Measurements from ENCODE around the gene FAM228B.
A peak's percentile ranks its signal among the peaks of the same experiment; 100 is the strongest.
"Not testable (repeated sequence)": the region's sequence is repeated elsewhere in the genome, so short reads cannot be mapped to it uniquely, and the experiment has no call there.

FAM228B gene

DNA sequence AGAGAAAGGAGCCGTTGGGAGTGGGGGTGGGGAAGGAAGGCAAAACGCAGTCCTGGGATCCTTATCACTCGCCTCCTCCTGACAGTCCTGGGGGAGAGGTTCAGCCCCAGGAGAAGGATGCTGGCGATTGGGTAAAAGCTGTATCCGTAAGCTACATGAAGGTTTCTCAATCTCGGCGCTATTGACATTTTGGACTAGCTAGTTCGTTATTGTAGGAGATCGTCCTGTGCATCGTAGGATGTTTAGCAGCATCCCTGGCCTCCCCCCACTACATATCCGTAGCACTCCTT is 38.1 kb upstream of the FAM228B start:
- DNase-seq (ENCODE audit: low read depth in 1 of 2, low spot score in 1 of 2): no peak
- no peak for TF ChIP-seq SPI1 (IDR thresholded peaks at IDR 0.05; ENCODE audit: borderline replicate concordance, low read depth)
- TF ChIP-seq REST (IDR thresholded peaks at IDR 0.05; ENCODE audit: insufficient replicate concordance, low read depth): no peak
- TF ChIP-seq GABPA (IDR thresholded peaks at IDR 0.05; ENCODE audit: low read depth): no peak
- no peak for TF ChIP-seq CTCF (IDR thresholded peaks at IDR 0.05; ENCODE audit: insufficient read depth, low read length)
- H3K4me3 ChIP-seq (replicated peaks; ENCODE audit: insufficient read depth, low read length): no peak overlapping the region
- no peak overlapping the region for H3K27ac ChIP-seq (replicated peaks)
- no peaks in the 10 kb centered on the region for H3K27me3 ChIP-seq (ENCODE audit: insufficient read depth, poor library complexity, severe bottlenecking)

GRCh38 chr2:24086241-24086640 is 37.0 kb upstream of the FAM228B start:
- no peaks in the 10 kb centered on the region for H3K27me3 ChIP-seq (ENCODE audit: insufficient read depth, poor library complexity, severe bottlenecking)
- TF ChIP-seq GABPA (IDR thresholded peaks at IDR 0.05; ENCODE audit: low read depth): no peak
- no peak for TF ChIP-seq SPI1 (IDR thresholded peaks at IDR 0.05; ENCODE audit: borderline replicate concordance, low read depth)
- TF ChIP-seq REST (IDR thresholded peaks at IDR 0.05; ENCODE audit: insufficient replicate concordance, low read depth): no peak
- TF ChIP-seq POLR2AphosphoS5 (IDR thresholded peaks at IDR 0.05; ENCODE audit: low read depth): no peak
- TF ChIP-seq CTCF (IDR thresholded peaks at IDR 0.05; ENCODE audit: insufficient read depth, low read length): no peak
- no peak for DNase-seq (ENCODE audit: low read depth in 1 of 2, low spot score in 1 of 2)
- no peak overlapping the region for H3K4me3 ChIP-seq (replicated peaks; ENCODE audit: insufficient read depth, low read length)
- H3K27ac ChIP-seq (replicated peaks): no peak overlapping the region

DNA sequence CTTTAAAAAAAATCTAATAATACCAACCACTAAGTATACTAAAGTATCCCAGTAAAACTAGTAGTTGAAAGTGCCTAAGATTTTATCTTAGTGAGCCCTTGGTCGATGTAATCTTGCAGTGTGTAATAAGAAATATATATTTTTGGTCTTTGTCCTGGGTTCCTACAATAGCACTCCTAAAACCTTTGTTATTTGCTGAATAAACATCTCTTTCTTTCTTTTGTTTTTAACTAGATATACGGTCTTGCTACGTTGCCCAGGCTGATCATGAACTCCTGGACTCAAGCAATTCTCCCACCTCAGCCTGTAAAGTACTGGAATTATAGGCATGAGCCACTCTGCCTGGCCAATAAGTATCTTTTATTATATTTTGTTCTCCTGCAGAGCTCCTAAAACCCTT is 36.2 kb upstream of the FAM228B start:
- DNase-seq (ENCODE audit: low read depth in 1 of 2, low spot score in 1 of 2): no peak
- H3K27ac ChIP-seq (replicated peaks): no peak overlapping the region
- no peak overlapping the region for H3K4me3 ChIP-seq (replicated peaks; ENCODE audit: insufficient read depth, low read length)
- H3K27me3 ChIP-seq (ENCODE audit: insufficient read depth, poor library complexity, severe bottlenecking): no peaks in the 10 kb centered on the region
- TF ChIP-seq SPI1 (IDR thresholded peaks at IDR 0.05; ENCODE audit: borderline replicate concordance, low read depth) (no peak), CTCF (IDR thresholded peaks at IDR 0.05; ENCODE audit: insufficient read depth, low read length) (no peak), POLR2AphosphoS5 (IDR thresholded peaks at IDR 0.05; ENCODE audit: low read depth) (no peak)

GRCh38 chr2:24088821-24089359 is 34.4 kb upstream of the FAM228B start:
- DNase-seq (ENCODE audit: low read depth in 1 of 2, low spot score in 1 of 2): peak in 1 of 2 experiments; percentile 23
- no peak for TF ChIP-seq SPI1 (IDR thresholded peaks at IDR 0.05; ENCODE audit: borderline replicate concordance, low read depth)
- TF ChIP-seq GABPA (IDR thresholded peaks at IDR 0.05; ENCODE audit: low read depth): no peak
- TF ChIP-seq CTCF (IDR thresholded peaks at IDR 0.05; ENCODE audit: insufficient read depth, low read length): no peak
- TF ChIP-seq POLR2AphosphoS5 (IDR thresholded peaks at IDR 0.05; ENCODE audit: low read depth): no peak
- TF ChIP-seq REST (IDR thresholded peaks at IDR 0.05; ENCODE audit: insufficient replicate concordance, low read depth): no peak

GRCh38 chr2:24093270-24093669 is 30.0 kb upstream of the FAM228B start:
- H3K4me3 ChIP-seq (replicated peaks; ENCODE audit: insufficient read depth, low read length); H3K27ac ChIP-seq (replicated peaks); DNase-seq (ENCODE audit: low read depth in 1 of 2, low spot score in 1 of 2); H3K27me3 ChIP-seq (ENCODE audit: insufficient read depth, poor library complexity, severe bottlenecking): not testable (repeated sequence)

More at GRCh38 chr2:24088821-24089359, 34.4 kb upstream of the FAM228B start:
- Histone ChIP-seq H3K4me3 (replicated peaks; ENCODE audit: insufficient read depth, low read length) (no peak overlapping the region), H3K27me3 (ENCODE audit: insufficient read depth, poor library complexity, severe bottlenecking) (no peaks in the 10 kb centered on the region), H3K27ac (replicated peaks) (no peak overlapping the region)

All from HL-60 (cell line).